Activated CD4-positive, alpha-beta T cell treated with anti-CD3 and anti-CD28 coated beads for 1 hour (primary cell): ENCODE results near the gene VARS2.
A peak's percentile ranks its signal among the peaks of the same experiment; 100 is the strongest.

Experiments
- DNase-seq: peaks from one replicate; pipeline ENCODE4 v3.0.0-alpha.2; 2020

The VARS2 gene

GRCh38 chr6:30931969-30932645 is 18.1 kb downstream of the VARS2 start, which contains the start of gene SFTA2:
TSS of gene SFTA2 (minus strand) at chr6:30932170. CDS start at chr6:30932096, 74 bp downstream.
- no peak for DNase-seq

DNA sequence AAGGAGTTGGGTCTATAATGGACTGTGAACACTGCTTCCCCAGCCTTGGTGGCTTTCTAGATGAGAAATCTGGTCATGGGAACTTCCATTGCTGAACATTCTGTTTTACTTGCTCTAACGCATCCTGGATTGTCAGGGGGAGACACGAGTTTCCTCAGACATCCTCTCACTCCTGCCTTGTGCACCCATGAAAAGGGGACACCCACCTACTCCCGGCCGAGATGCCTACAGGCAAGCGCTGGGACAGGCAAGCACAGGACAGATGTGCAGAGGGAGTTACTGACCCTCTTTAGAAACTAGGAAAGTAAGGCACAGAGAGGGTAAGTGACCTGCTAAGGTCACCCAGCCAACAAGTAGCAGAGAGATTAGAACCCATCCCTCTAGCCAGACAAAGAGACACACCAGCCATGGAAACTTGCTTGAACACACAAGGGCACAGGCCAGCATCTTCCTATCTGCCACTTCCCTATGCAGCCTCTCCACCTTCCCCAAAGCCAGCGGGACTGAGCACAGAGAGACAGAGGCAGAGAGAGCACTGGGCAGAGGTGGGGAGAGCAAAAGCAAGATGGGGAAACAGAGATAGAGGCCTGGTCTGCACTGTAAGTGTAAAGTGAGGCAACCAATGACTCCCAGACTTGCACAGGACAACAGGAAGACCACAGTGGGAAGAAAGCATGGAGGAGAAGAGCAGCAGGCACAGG is 18.8 kb downstream of the VARS2 start:
- no peak for DNase-seq

DNA sequence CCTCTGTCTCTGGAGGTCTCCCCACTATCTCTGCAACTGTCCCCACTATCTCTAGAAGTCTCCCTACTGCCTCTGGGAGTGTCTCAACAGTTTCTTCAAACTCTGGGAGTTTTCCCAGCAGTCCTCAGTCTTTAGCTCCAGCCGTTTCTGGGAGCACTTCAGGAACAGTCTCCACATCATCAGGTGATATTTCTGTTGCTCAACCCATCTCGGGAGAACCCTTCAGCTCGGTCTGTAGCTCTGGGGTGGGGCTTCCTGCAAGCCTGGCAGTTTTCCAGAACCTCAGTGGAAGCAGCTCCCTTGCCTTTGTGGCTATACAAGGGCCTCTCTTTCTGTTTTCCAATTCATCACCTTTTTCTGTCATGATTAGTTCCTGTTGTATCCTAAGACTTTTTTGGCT is 21.0 kb downstream of the VARS2 start:
- DNase-seq = no peak

DNA sequence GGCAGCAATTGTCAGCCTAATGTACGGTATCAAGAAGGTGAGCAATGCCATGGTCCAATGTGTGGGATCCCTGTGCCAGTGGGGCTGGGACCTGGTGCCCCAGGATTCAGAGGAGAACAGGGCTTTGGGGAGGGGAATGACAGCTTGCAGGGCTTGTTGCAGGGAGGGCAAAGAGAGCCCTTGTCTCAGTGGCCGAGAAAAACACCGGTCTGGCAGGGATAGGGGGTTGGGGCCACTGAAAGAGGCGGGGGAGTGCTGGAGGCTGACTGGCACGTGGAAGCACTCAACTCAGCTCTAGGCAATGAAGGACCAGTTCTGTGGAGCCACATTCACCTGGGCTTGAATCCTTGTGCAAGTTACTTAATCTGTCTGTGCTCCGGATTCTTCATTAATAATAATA is 23.2 kb downstream of the VARS2 start:
- no peak for DNase-seq

GRCh38 chr6:30938730-30939129 is 24.7 kb downstream of the VARS2 start:
- no peak for DNase-seq

GRCh38 chr6:30939473-30939872 is 25.4 kb downstream of the VARS2 start:
- no peak for DNase-seq

DNA sequence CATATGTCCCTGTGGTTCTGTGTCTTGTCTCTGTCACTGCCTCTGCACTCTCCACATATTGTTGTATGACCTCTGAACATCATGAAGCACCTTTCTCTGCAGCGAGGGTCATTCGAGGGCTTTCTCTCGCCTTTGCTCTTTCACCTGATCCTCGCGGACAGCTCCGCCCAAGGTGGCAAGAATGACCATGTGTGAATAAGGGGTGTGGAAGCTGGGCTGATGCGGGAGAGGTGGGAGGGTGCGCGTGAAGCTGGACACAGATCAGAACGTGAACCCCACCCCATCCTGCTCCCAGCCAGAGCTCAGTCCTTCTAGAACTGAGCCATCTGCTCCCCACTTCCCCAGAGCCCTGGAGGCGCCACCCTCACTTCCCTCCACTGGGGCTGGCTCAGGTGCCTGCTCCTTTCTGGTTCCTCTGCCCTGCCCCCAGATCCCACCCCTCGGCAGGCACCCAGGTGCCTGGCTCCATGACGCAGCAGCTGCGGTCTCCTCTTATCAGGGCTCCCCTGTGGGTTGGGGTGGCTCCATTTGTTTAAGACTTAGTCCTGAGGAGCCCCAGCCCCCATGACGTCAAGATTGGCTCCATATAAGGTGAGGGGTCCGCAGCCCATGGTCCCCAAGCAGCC is 26.4 kb downstream of the VARS2 start, which contains the start of gene MUCL3:
Gene MUCL3, plus strand, starts transcription at position 613 of the 626 bp plus-strand sequence. CDS start 27 bp downstream, outside the sequence.
- DNase-seq = no peak

GRCh38 chr6:30942338-30943060 is 28.5 kb downstream of the VARS2 start:
- DNase-seq = no peak

DNA sequence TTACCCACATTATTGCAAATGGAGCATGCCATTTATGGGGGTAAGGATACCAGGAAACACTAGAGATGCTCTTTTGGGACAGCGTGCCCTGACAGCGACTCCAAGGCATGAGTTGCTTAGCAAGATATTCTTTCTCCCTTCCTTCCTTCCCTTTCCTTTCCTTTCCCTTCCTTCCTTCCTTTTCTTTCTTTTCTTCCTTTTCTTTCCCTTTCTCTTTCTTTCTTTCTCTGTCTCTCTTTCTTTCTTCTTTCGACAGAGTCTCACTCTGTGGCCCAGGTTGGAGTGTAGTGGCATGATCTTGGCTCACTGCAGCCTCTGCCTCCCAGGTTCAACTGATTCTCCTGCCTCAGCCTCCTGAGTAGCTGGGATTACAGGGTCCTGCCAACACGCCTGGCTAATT is 30.0 kb downstream of the VARS2 start:
- DNase-seq = no peak

DNA sequence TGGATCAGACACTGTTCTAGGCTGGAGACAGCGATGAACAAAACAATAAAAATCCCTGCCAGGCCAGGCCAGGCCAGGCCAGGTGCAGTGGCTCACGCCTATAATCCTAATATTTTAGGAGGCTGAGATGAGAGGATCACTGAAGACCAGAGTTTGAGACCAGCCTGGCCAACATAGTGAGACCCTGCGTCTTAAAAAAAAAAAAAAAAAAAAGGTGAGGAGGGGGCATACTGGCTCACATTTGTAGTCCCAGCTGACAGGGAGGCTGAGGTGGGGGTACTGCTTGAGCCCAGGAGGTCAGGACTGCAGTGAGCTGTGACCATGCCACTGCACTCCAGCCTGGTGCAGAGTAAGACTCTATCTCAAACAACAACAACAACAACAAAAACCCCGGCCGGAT is 31.2 kb downstream of the VARS2 start:
- DNase-seq = no peak

DNA sequence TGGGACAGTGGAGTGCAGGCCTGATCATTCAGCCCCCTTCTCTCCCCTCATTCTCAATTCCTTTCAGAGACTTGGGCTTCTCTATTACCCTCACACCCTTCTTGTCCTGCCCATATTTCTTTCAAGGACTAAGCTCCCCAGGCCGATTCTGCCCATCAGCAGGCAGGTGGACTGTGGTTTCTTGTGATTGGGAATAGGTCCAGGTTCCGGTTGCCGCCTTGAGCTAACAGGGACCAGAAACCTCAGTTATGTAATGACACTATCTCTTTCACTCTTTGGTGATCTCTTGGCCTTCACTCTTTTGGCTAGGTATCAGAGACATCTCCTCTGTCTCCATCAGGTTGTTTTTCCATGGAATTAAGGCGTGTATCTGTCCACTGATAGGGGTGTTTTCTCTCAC is 33.2 kb downstream of the VARS2 start:
- no peak for DNase-seq

DNA sequence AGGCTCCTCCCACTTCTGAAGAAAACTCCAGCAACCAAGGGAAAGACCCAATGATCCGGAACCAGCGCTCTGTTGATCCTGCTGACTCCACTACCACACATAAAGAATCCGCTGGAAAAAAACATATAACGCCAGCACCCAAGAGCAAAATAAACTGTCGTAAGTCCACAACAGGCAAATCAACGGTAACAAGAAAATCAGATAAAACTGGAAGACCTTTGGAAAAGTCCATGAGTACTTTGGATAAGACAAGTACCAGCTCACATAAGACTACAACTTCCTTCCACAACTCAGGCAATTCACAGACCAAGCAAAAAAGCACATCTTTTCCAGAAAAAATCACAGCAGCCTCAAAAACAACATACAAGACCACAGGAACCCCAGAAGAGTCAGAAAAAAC is 34.8 kb downstream of the VARS2 start:
- no peak for DNase-seq

DNA sequence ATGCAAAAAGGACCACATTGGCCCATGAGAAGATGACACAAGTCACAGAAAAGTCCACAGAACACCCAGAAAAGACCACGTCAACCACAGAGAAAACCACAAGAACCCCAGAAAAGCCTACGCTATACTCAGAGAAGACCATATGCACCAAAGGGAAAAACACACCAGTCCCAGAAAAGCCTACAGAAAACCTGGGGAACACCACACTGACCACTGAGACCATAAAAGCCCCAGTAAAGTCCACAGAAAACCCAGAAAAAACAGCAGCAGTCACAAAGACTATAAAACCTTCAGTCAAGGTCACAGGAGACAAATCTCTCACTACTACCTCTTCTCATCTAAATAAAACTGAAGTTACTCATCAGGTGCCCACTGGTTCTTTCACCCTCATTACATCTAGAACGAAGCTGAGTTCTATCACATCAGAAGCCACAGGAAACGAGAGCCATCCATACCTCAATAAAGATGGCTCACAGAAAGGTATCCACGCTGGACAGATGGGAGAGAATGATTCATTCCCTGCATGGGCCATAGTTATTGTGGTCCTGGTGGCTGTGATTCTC is 38.0 kb downstream of the VARS2 start:
- no peak for DNase-seq

DNA sequence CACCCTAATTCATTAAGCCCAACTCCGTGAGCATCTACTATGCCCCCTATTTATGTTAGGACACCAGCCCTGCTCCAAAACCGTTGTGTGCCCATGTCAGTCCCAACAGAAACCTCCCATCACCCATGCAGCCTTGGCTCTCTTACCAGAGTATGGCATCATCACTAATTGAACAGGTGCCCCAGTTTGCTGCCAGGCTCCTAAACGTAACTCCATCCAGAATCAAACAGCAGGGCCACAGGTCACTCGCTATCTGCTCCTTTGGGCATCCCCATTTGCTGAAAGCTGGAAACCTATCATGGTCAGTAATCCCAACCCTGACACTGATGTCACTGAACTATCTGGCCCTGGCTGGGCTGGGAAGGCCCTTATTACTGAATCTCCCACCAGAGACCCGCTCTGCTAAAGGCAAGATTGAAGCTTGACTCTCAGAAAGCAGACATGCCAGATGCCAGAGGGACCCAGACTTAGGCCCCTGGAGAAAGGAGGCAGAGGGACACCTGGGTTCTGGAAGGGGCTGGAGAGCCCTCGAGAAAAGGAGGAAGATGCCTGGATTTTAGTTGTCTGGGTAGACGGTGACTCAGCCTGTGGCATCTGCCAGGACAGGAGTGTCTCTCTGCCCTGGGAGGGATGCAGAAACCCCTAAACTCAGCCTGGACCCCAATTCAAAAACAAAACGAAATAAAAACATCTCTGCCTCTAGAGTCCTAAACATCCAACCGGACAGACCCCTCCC is 40.8 kb downstream of the VARS2 start:
- DNase-seq = no peak

GRCh38 chr6:30955367-30956042 is 41.5 kb downstream of the VARS2 start:
- peak; percentile 65 for DNase-seq

- no peak for DNase-seq
Observed at GRCh38 chr6:30957716-30958115, 43.7 kb downstream of the VARS2 start.

DNA sequence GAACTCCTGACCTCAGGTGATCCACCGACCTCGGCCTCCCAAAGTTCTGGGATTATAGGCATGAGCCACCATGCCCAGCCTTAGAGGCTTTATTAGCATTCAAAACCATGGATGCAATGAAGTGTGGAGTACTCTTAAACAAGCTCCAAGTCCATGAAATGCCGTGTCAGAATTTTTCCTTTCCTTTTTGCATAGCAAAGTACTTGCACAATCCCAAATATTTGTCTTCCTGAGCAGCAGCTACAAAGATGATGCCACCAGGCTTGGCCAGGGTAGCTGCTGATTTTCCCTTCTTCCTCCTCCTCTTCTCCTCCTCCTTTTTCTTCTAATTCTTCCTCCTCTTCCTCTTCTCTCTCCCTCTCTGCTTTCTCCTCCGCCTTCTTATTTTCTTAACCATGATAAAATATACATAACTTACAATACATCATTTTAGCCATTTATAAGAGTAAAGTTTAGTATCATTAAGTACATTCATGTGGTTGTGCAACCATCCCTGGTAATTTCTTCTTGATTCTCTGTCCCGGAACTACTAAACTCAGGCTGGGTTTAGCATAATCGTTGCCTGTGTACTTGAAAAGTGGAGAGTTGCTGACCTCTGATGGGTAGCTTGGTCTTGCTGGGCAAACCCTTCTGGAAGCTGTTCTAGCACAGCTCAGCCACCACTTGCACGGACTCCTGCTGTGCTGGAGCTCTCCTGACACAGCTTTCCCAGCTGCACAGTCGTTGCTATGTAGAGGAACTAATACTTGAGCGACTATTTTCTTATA is 47.1 kb downstream of the VARS2 start:
- no peak for DNase-seq

DNA sequence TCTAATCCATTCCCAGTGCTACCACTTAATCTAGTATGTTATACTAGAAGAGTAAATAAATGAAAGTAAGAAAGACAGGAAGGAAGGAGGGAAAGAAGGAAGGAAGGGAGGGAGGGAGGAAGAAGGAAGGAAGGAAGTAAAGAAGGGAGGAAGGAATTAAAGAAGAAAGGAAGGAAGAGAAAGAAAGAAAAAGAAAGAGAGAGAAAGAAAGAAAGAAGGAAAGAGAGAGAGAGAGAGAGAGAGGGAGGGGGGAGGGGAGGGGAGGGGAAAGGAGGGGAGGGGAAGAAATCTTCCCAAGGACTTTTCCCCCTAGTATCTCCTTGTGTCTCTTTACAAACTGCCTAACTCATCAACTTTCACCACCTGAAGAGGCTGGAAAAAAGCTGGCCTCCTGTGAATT is 48.7 kb downstream of the VARS2 start:
- DNase-seq = no peak

DNA sequence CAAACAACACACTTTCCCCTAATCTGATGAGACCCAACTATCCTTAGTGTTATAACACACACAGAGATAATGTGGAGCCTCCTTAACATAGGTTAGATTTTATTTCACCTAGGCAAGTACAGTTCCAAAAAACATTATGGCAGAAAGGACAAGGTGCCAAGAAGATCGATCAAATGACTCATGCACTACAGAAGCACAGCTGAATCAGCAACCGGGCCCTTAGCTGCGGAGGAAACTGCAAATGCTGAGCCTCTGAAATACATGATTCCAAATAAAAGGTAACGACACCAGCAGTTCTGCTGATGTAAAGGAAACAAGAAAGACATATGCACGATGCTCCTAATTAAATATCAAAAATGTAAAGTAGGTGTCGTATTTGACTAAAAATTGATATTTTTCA is 49.6 kb downstream of the VARS2 start:
- no peak for DNase-seq

GRCh38 chr6:30964075-30964474 is 50.0 kb downstream of the VARS2 start:
- DNase-seq = no peak

- no peak for DNase-seq
Observed at GRCh38 chr6:30965140-30965601, 51.1 kb downstream of the VARS2 start.
